K562 (cell line): ENCODE results near the gene TBL1X. TPM values are rescaled to one million over a fixed set of nuclear protein-coding genes. Genes with fewer than 3 reads are reported as not detected.

Experiments
- ATAC-seq: fragments of 200-7000 bp; cut with Tn5 transposase; 3 replicates; pipeline ENCODE4 v1.9.1; 2020; ENCODE audit warnings: moderate library complexity
- BruUV-seq: library from RNA; stranded (reverse); fragments of 400-500 nt; replicated peaks from 2 replicates; lab custom pipeline; 2021; lab: Mats Ljungman, UMichigan
- CTCF ChIA-PET: fragments of 300-600 bp; formaldehyde crosslinking; extraction: SDS; loops from one replicate; lab custom pipeline; 2021; ENCODE audit warnings: low intra/inter-chr PET ratio; lab: Yijun Ruan, JAX
- POLR2A ChIA-PET: fragments of 300-600, 350-650 bp; sonication (Branson Sonifier 250); formaldehyde crosslinking; extraction: SDS; loops from one replicate; lab custom pipeline; 2021; ENCODE audit warnings: antibody characterized with exemption, inconsistent platforms; lab: Yijun Ruan, JAX
- DNase-seq, 4 experiments: peaks; one replicate each; pipeline versions ENCODE4 v3.0.0 to v3.0.0-alpha.2; 2011 to 2018; ENCODE audit warnings: low spot score in 3 of 4, mixed read lengths in 3 of 4; ENCODE audit errors: extremely low read depth in 1 of 4
- FAIRE-seq: peaks from 2 replicates; lab custom pipeline; 2011; peaks lifted over from hg19 to GRCh38; lab: Jason Lieb, UNC
- H2AFZ ChIP-seq: 2 replicates; pipeline ENCODE4 v1.6.0; 2011; ENCODE audit warnings: low read depth, low read length, control low read depth, inconsistent platforms
- H3K27ac ChIP-seq: fragments of 200-600 bp; 3 replicates; pipeline ENCODE4 v1.8.0; 2011; ENCODE audit warnings: low read depth, mild to moderate bottlenecking, control low read depth, inconsistent platforms, low read length, moderate library complexity, mixed read lengths; ENCODE audit errors: extremely low read depth
- H3K27me3 ChIP-seq, 2 experiments: fragments of 300-600 bp in 1 of 2; 2 replicates in 1 of 2; 3 replicates in 1 of 2; pipeline versions ENCODE4 v1.6.0 to v1.8.0; 2011; ENCODE audit warnings: inconsistent platforms in 2 of 2, low read length in 2 of 2, mild to moderate bottlenecking in 1 of 2, mixed read lengths in 1 of 2, moderate library complexity in 1 of 2; ENCODE audit not compliant: control insufficient read depth in 2 of 2, insufficient read depth in 2 of 2
- H3K36me3 ChIP-seq: fragments of 300-600 bp; 3 replicates; pipeline ENCODE4 v1.8.0; 2011; ENCODE audit warnings: mild to moderate bottlenecking, low read length, inconsistent platforms; ENCODE audit not compliant: control insufficient read depth, insufficient read depth
- H3K4me1 ChIP-seq, 2 experiments: fragments of 200-600 bp in 1 of 2; replicated peaks in 1 of 2; 2 replicates in 1 of 2; 3 replicates in 1 of 2; pipeline versions ENCODE4 v1.5.1 to v1.8.0; 2011; ENCODE audit warnings: inconsistent platforms in 2 of 2, low read length in 2 of 2, mild to moderate bottlenecking in 1 of 2, mixed read lengths in 1 of 2, moderate library complexity in 1 of 2; ENCODE audit not compliant: control insufficient read depth in 2 of 2, insufficient read depth in 2 of 2
- H3K4me2 ChIP-seq: 2 replicates; pipeline ENCODE4 v1.6.1; 2011; ENCODE audit warnings: low read length, control low read depth, inconsistent platforms, mixed read lengths; ENCODE audit not compliant: insufficient read depth
- H3K4me3 ChIP-seq: fragments of 200-600 bp; sonication (generic), shearing (Covaris generic); 2 replicates; pipeline ENCODE4 v1.5.1; 2016; ENCODE audit warnings: control low read depth, inconsistent platforms
- H3K79me2 ChIP-seq: fragments of 200-600 bp; 3 replicates; pipeline ENCODE4 v1.8.0; 2011; ENCODE audit warnings: low read length, inconsistent platforms; ENCODE audit not compliant: control insufficient read depth, insufficient read depth
- H3K9ac ChIP-seq, 2 experiments: 2 replicates each; pipeline versions ENCODE4 v1.6.0 to v1.6.1; 2011; ENCODE audit warnings: low read depth in 2 of 2, low read length in 2 of 2, control low read depth in 1 of 2, inconsistent platforms in 1 of 2, mild to moderate bottlenecking in 1 of 2, mixed read lengths in 1 of 2; ENCODE audit not compliant: insufficient read depth in 1 of 2
- H3K9me1 ChIP-seq: one replicate; pipeline ENCODE4 v1.6.0; 2011; ENCODE audit warnings: inconsistent platforms, mild to moderate bottlenecking, low read length, moderate library complexity; ENCODE audit not compliant: control insufficient read depth, insufficient read depth
- H3K9me3 ChIP-seq: replicated peaks from 2 replicates; pipeline ENCODE4 v1.5.1; 2011; ENCODE audit warnings: low read depth, low read length, inconsistent platforms; ENCODE audit not compliant: control insufficient read depth, insufficient read depth
- H4K20me1 ChIP-seq: replicated peaks from 2 replicates; pipeline ENCODE4 v1.6.1; 2011; ENCODE audit warnings: low read length, inconsistent platforms, mixed read lengths; ENCODE audit not compliant: control insufficient read depth, insufficient read depth
- CEBPB ChIP-seq: fragments of 450-650 bp; IDR thresholded peaks from 2 replicates; pipeline ENCODE4 v1.6.1; 2016; ENCODE audit warnings: missing genetic modification characterization, missing compliant biosample characterization
- UBTF ChIP-seq, 2 experiments: IDR thresholded peaks; 2 replicates each; pipeline ENCODE4 v1.6.1; 2012; ENCODE audit warnings: improper control_type of control experiment in 2 of 2, low read depth in 2 of 2, low read length in 2 of 2, borderline replicate concordance in 1 of 2
- ZBTB12 ChIP-seq: fragments of 250-450 bp; sonication (Bioruptor Pico); IDR thresholded peaks from 2 replicates; pipeline ENCODE4 v1.4.0; 2020
- ZNF695 ChIP-seq: fragments of 450-650 bp; formaldehyde crosslinking; IDR thresholded peaks from 2 replicates; pipeline ENCODE4 v1.4.0; 2020; ENCODE audit warnings: mild to moderate bottlenecking, moderate library complexity
- WGBS: fragments of 100-300 bp; shearing (Covaris generic); methylation state at CpG from one replicate; pipeline ENCODE4 v1.1.6; 2016; ENCODE audit warnings: low coverage, mixed read lengths; ENCODE audit not compliant: insufficient coverage; ENCODE audit errors: missing lambda C conversion rate; 5-methylcytosine and 5-hydroxymethylcytosine counted together
- in situ Hi-C: fragments of 300-500 bp; cut with MboI; formaldehyde crosslinking; loops from 4 replicates; pipeline ENCODE4 v1.15.0; 2018; ENCODE audit warnings: inconsistent platforms, mixed read lengths
- intact Hi-C: fragments of 100-400 bp; cut with micrococcal nuclease; formaldehyde crosslinking; loops from 2 replicates; pipeline ENCODE4 v1.14.2; 2022
- polyA plus RNA-seq, 8 experiments: library from polyadenylated mRNA; depleted of rRNA in 4 of 8; stranded (reverse) in 5 of 8; unstranded in 3 of 8; fragments of >200 nt; fragmentation: Nextera tagmentation in 2 of 8; fragmentation: Illumina TruSeq in 1 of 8; extraction: Ambion mirVana in 2 of 8; extraction: Trizol in 1 of 8; gene quantifications; 2 replicates each; pipeline versions ENCODE4 v1.2.1 to v1.2.3, GENCODE V29; 2011 to 2014; ENCODE audit warnings: inconsistent platforms in 1 of 8, missing spikeins in 1 of 8
- total RNA-seq, 7 experiments: library from RNA; depleted of rRNA in 6 of 7; stranded (reverse); fragments of >200 nt in 6 of 7; fragmentation: Illumina TruSeq in 2 of 7; extraction: Trizol in 2 of 7; gene quantifications; 2 replicates each; pipeline versions ENCODE4 v1.2.1 to v1.2.3, GENCODE V29; 2011 to 2021; ENCODE audit warnings: low replicate concordance in 1 of 7

The TBL1X gene
- total and polyA plus RNA-seq, 9 of the 15 experiments (the other 6 are each of a cell fraction or from before 2014, with no cell fraction given), result 6.0 to 49.6 (median 19.7) TPM

- H3K27ac ChIP-seq, result no peak overlapping the region
- no peak overlapping the region for H2AFZ ChIP-seq
- ATAC-seq (no peak), DNase-seq (no peak), FAIRE-seq (no peak)
- H3K4me2 ChIP-seq, result no peak overlapping the region
- peaks cover 3 to 6% of the 10 kb centered on the region in 2 experiments; a peak in 2 of 5 replicates for H3K4me1 ChIP-seq
- POLR2A ChIA-PET, result interaction anchor here (0.9 to 1.6 kb wide), 2 partner anchors 8 to 12 kb away, joined by 3 to 4 read pairs; no protein-coding TSS in a partner anchor
- intact Hi-C loops, result loop anchor here (10.0 kb wide), 1 partner anchor 183 kb away; the partner anchor contains the start of gene TBL1X
- TF ChIP-seq ZNF695 (CRISPR knock-in tag) (no peak), ZBTB12 (no peak), CEBPB (tag) (peak; percentile 4; the same call in 1 of the 2 replicates), UBTF (IDR thresholded peaks at IDR 0.05; ENCODE audit: borderline replicate concordance in 1 of 2, low read depth in 2 of 2, low read length in 2 of 2) (no peak)
- H3K9me1 ChIP-seq, result no peaks in the 10 kb centered on the region
- peaks cover 3% of the 10 kb centered on the region; the same call in 1 of the 2 replicates for H4K20me1 ChIP-seq
- in situ Hi-C loops, result no loop called here
- CTCF ChIA-PET, result interaction anchor here (1.3 kb wide), 1 partner anchor 472 kb away, joined by 5 read pairs; no protein-coding TSS in a partner anchor
- H3K27me3 ChIP-seq, result no peaks in the 10 kb centered on the region
- BruUV-seq, result no TSS peak
- H3K9ac ChIP-seq, result no peak overlapping the region
- no peaks in the 10 kb centered on the region for H3K9me3 ChIP-seq
- H3K36me3 ChIP-seq, result no peaks in the 10 kb centered on the region
- H3K4me3 ChIP-seq, result no peak overlapping the region
- 93% methylated on average over 6 of the region's 7 CpGs for WGBS
- peaks cover 2% of the 10 kb centered on the region; the same call in 1 of the 3 replicates for H3K79me2 ChIP-seq
Observed at GRCh38 chrX:9647431-9647830, 182.6 kb downstream of the TBL1X start.
